HepG2 (cell line): ENCODE measurements around the gene SLC35B2. TPM values are rescaled to one million over a fixed set of nuclear protein-coding genes. Genes with fewer than 3 reads are reported as not detected.

ENCODE experiments used
- ADNP ChIP-seq: sonication (generic); formaldehyde crosslinking; IDR thresholded peaks from 2 replicates; pipeline ENCODE4 v1.4.0; 2020; ENCODE audit warnings: missing genetic modification reagents
- CHD2 ChIP-seq: IDR thresholded peaks from 2 replicates; pipeline ENCODE4 v1.6.1; 2011; ENCODE audit warnings: low read depth, low read length, improper control_type of control experiment
- DBP ChIP-seq: sonication (generic); formaldehyde crosslinking; IDR thresholded peaks from 2 replicates; pipeline ENCODE4 v1.4.0; 2020; ENCODE audit warnings: missing genetic modification reagents; ENCODE audit errors: not compliant biosample characterization
- HMGA1 ChIP-seq: sonication (generic); formaldehyde crosslinking; conservative IDR thresholded peaks from 2 replicates; pipeline ENCODE4 v1.4.0; 2020; ENCODE audit warnings: missing genetic modification reagents
- KDM4B ChIP-seq: sonication (generic); formaldehyde crosslinking; IDR thresholded peaks from 2 replicates; pipeline ENCODE4 v1.4.0; 2020; ENCODE audit warnings: missing genetic modification reagents
- KDM5A ChIP-seq: fragments of 200-600 bp; sonication (generic); IDR thresholded peaks from 2 replicates; pipeline ENCODE4 v1.7.0; 2018; ENCODE audit warnings: antibody characterized with exemption, mild to moderate bottlenecking, low read length, borderline replicate concordance
- KLF11 ChIP-seq: IDR thresholded peaks from 2 replicates; pipeline ENCODE4 v1.6.1; 2016; ENCODE audit warnings: missing compliant biosample characterization
- KLF15 ChIP-seq: sonication (generic); formaldehyde crosslinking; IDR thresholded peaks from 2 replicates; pipeline ENCODE4 v1.8.1; 2023; ENCODE audit warnings: borderline replicate concordance, mild to moderate bottlenecking, inconsistent platforms, missing genetic modification reagents, mixed read lengths
- MED13 ChIP-seq: sonication (generic); formaldehyde crosslinking; IDR thresholded peaks from 2 replicates; pipeline ENCODE4 v1.5.0; 2020; ENCODE audit warnings: missing genetic modification reagents
- NAIF1 ChIP-seq: sonication (generic); formaldehyde crosslinking; IDR thresholded peaks from 2 replicates; pipeline ENCODE4 v1.5.0; 2020; ENCODE audit warnings: mild to moderate bottlenecking, missing genetic modification reagents, borderline replicate concordance
- NFIC ChIP-seq: IDR thresholded peaks from 2 replicates; pipeline ENCODE4 v1.6.1; 2012; ENCODE audit warnings: mild to moderate bottlenecking, low read length, inconsistent platforms
- PAF1 ChIP-seq: IDR thresholded peaks from 2 replicates; pipeline ENCODE4 v1.6.1; 2016; ENCODE audit warnings: missing genetic modification reagents, missing compliant biosample characterization
- POLR2AphosphoS5 ChIP-seq: IDR thresholded peaks from 2 replicates; pipeline ENCODE4 v1.6.1; 2012; ENCODE audit warnings: low read depth, low read length
- SYNCRIP ChIP-seq: fragments of 200-400 bp; formaldehyde crosslinking; IDR thresholded peaks from 2 replicates; pipeline ENCODE4 v1.6.1; 2018; ENCODE audit warnings: mild to moderate bottlenecking, low read depth, low read length; ENCODE audit not compliant: insufficient read depth
- ZEB1 ChIP-seq: IDR thresholded peaks from 2 replicates; pipeline ENCODE4 v1.6.1; 2012; ENCODE audit warnings: mild to moderate bottlenecking, low read depth, inconsistent platforms; ENCODE audit not compliant: insufficient replicate concordance
- ZFP41 ChIP-seq: sonication (generic); formaldehyde crosslinking; IDR thresholded peaks from 2 replicates; pipeline ENCODE4 v1.4.0; 2020; ENCODE audit warnings: mild to moderate bottlenecking, missing genetic modification reagents, borderline replicate concordance
- ZFP90 ChIP-seq: sonication (generic); formaldehyde crosslinking; IDR thresholded peaks from 2 replicates; pipeline ENCODE4 v1.8.0; 2022; ENCODE audit warnings: missing genetic modification reagents, mild to moderate bottlenecking, inconsistent platforms, borderline replicate concordance
- ZNF264 ChIP-seq: sonication (generic); formaldehyde crosslinking; IDR thresholded peaks from 2 replicates; pipeline ENCODE4 v1.4.0; 2020; ENCODE audit warnings: missing genetic modification reagents
- ZNF543 ChIP-seq: sonication (generic); formaldehyde crosslinking; IDR thresholded peaks from 2 replicates; pipeline ENCODE4 v1.4.0; 2020; ENCODE audit warnings: mild to moderate bottlenecking, missing genetic modification reagents
- ZNF644 ChIP-seq: IDR thresholded peaks from 2 replicates; pipeline ENCODE4 v1.6.1; 2016; ENCODE audit warnings: low read depth
- ZNF674 ChIP-seq: sonication (generic); formaldehyde crosslinking; IDR thresholded peaks from 2 replicates; pipeline ENCODE4 v1.5.0; 2020; ENCODE audit warnings: low read depth, mild to moderate bottlenecking, missing genetic modification reagents
- polyA plus RNA-seq, 8 experiments: library from polyadenylated mRNA; depleted of rRNA in 3 of 8; stranded (reverse) in 7 of 8; unstranded in 1 of 8; fragments of >200 nt; fragmentation: Illumina TruSeq in 4 of 8; extraction: Trizol in 4 of 8; gene quantifications; 2 replicates each; pipeline versions ENCODE4 v1.2.1 to v1.2.3, GENCODE V29; 2011 to 2016; ENCODE audit warnings: low read depth in 4 of 8, missing spikeins in 1 of 8, mixed read lengths in 1 of 8; ENCODE audit not compliant: insufficient read depth in 1 of 8
- total RNA-seq, 5 experiments: library from RNA; depleted of rRNA; stranded (reverse); fragments of >200 nt; fragmentation: Illumina TruSeq; extraction: Trizol; gene quantifications; 2 replicates each; pipeline ENCODE4 v1.2.3, GENCODE V29; 2016; ENCODE audit warnings: low read depth in 1 of 5
- TF ChIP-seq, protein P1 (sequence below): sonication (generic); formaldehyde crosslinking; IDR thresholded peaks from 2 replicates; pipeline ENCODE4 v1.8.0; 2022; ENCODE audit warnings: missing genetic modification reagents, mild to moderate bottlenecking, borderline replicate concordance
- TF ChIP-seq, protein P2 (sequence below): IDR thresholded peaks from 2 replicates; pipeline ENCODE4 v1.6.1; 2016; ENCODE audit warnings: control low read depth
- TF ChIP-seq, protein P3 (sequence below): conservative IDR thresholded peaks from 2 replicates; pipeline ENCODE4 v1.6.1; 2018; ENCODE audit warnings: missing genetic modification reagents
- TF ChIP-seq, protein P4 (sequence below): IDR thresholded peaks from 2 replicates; pipeline ENCODE4 v1.6.1; 2016; ENCODE audit warnings: missing compliant biosample characterization, missing genetic modification reagents, borderline replicate concordance

The SLC35B2 gene
- total and polyA plus RNA-seq, 2 of the 13 experiments (the other 11 are each of a cell fraction or from before 2014, with no cell fraction given) = 61.1 to 148 TPM

- TF ChIP-seq SYNCRIP (no peak), KLF15 (CRISPR knock-in tag) (0 out of 2 replicates have a peak, but pooled peaks have one; percentile 83), ZFP90 (peak; percentile 76; the same call in 1 of the 2 replicates), KDM4B (0 out of 2 replicates have a peak, but pooled peaks have one; percentile 92), ZEB1 (peak; percentile 85), MED13 (no peak), CHD2 (no peak; the same call in 1 of the 2 replicates), NAIF1 (CRISPR knock-in tag) (0 out of 2 replicates have a peak, but pooled peaks have one; percentile 56), ADNP (no peak), DBP (no peak), KDM5A (peak; percentile 89), ZFP41 (CRISPR knock-in tag) (peak; percentile 92; the same call in 1 of the 2 replicates), POLR2AphosphoS5 (peak; percentile 59; the same call in 1 of the 2 replicates), ZNF644 (CRISPR knock-in tag) (no peak), PAF1 (CRISPR knock-in tag) (no peak), ZNF674 (CRISPR knock-in tag) (peak; percentile 87; the same call in 1 of the 2 replicates), ZNF264 (peak; percentile 34; the same call in 1 of the 2 replicates), KLF11 (no peak), NFIC (peak; percentile 60; the same call in 1 of the 2 replicates), HMGA1 (CRISPR knock-in tag) (no peak), ZNF543 (CRISPR knock-in tag) (peak; percentile 99)
- TF ChIP-seq, protein P1, sequence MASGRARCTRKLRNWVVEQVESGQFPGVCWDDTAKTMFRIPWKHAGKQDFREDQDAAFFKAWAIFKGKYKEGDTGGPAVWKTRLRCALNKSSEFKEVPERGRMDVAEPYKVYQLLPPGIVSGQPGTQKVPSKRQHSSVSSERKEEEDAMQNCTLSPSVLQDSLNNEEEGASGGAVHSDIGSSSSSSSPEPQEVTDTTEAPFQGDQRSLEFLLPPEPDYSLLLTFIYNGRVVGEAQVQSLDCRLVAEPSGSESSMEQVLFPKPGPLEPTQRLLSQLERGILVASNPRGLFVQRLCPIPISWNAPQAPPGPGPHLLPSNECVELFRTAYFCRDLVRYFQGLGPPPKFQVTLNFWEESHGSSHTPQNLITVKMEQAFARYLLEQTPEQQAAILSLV (CRISPR knock-in tag) = peak; percentile 92; the same call in 1 of the 2 replicates
- TF ChIP-seq, protein P2, sequence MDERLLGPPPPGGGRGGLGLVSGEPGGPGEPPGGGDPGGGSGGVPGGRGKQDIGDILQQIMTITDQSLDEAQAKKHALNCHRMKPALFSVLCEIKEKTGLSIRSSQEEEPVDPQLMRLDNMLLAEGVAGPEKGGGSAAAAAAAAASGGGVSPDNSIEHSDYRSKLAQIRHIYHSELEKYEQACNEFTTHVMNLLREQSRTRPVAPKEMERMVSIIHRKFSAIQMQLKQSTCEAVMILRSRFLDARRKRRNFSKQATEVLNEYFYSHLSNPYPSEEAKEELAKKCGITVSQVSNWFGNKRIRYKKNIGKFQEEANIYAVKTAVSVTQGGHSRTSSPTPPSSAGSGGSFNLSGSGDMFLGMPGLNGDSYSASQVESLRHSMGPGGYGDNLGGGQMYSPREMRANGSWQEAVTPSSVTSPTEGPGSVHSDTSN (CRISPR knock-in tag) = 0 out of 2 replicates have a peak, but pooled peaks have one; percentile 26
- TF ChIP-seq, protein P3, sequence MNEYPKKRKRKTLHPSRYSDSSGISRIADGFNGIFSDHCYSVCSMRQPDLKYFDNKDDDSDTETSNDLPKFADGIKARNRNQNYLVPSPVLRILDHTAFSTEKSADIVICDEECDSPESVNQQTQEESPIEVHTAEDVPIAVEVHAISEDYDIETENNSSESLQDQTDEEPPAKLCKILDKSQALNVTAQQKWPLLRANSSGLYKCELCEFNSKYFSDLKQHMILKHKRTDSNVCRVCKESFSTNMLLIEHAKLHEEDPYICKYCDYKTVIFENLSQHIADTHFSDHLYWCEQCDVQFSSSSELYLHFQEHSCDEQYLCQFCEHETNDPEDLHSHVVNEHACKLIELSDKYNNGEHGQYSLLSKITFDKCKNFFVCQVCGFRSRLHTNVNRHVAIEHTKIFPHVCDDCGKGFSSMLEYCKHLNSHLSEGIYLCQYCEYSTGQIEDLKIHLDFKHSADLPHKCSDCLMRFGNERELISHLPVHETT (CRISPR knock-in tag) = peak; percentile 98
- TF ChIP-seq, protein P4, sequence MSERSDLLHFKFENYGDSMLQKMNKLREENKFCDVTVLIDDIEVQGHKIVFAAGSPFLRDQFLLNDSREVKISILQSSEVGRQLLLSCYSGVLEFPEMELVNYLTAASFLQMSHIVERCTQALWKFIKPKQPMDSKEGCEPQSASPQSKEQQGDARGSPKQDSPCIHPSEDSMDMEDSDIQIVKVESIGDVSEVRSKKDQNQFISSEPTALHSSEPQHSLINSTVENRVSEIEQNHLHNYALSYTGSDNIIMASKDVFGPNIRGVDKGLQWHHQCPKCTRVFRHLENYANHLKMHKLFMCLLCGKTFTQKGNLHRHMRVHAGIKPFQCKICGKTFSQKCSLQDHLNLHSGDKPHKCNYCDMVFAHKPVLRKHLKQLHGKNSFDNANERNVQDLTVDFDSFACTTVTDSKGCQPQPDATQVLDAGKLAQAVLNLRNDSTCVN (CRISPR knock-in tag) = peak; percentile 59
Observed at GRCh38 chr6:44257025-44257752, at the start of gene SLC35B2 (continued).
